GM23248 (cell line): ENCODE results near the gene DNAJC3. TPM values are rescaled to one million over a fixed set of nuclear protein-coding genes. Genes with fewer than 3 reads are reported as not detected.

Experiments
- DNase-seq: peaks from one replicate; pipeline ENCODE4 v3.0.0-alpha.2; 2015
- H2AFZ ChIP-seq: fragments of 200-600 bp; sonication (generic); 2 replicates; pipeline ENCODE4 v1.6.1; 2016; ENCODE audit warnings: antibody characterized with exemption
- H3F3A ChIP-seq: fragments of 200-600 bp; sonication (generic); 2 replicates; pipeline ENCODE4 v1.6.1; 2016; ENCODE audit warnings: mild to moderate bottlenecking, antibody characterized with exemption, mixed run types; ENCODE audit not compliant: insufficient read depth
- H3K27ac ChIP-seq: fragments of 200-600 bp; sonication (generic); 2 replicates; pipeline ENCODE4 v1.5.1; 2016; ENCODE audit warnings: mild to moderate bottlenecking
- H3K27me3 ChIP-seq: fragments of 200-600 bp; sonication (generic); replicated peaks from 2 replicates; pipeline ENCODE4 v1.6.1; 2016; ENCODE audit warnings: mild to moderate bottlenecking; ENCODE audit not compliant: insufficient read depth
- H3K36me3 ChIP-seq: fragments of 200-600 bp; sonication (generic); 2 replicates; pipeline ENCODE4 v1.6.1; 2016; ENCODE audit warnings: low read depth, mild to moderate bottlenecking
- H3K4me1 ChIP-seq: fragments of 200-600 bp; sonication (generic); 2 replicates; pipeline ENCODE4 v1.6.1; 2016; ENCODE audit warnings: mild to moderate bottlenecking; ENCODE audit not compliant: insufficient read depth
- H3K4me2 ChIP-seq: fragments of 200-600 bp; sonication (generic); one replicate; pipeline ENCODE4 v1.6.1; 2016; ENCODE audit warnings: mild to moderate bottlenecking; ENCODE audit not compliant: unreplicated experiment
- H3K4me3 ChIP-seq: fragments of 200-600 bp; sonication (generic); 2 replicates; pipeline ENCODE4 v1.5.1; 2016; ENCODE audit warnings: mild to moderate bottlenecking
- H3K79me2 ChIP-seq: fragments of 200-600 bp; sonication (generic); 2 replicates; pipeline ENCODE4 v1.6.1; 2016; ENCODE audit warnings: mild to moderate bottlenecking; ENCODE audit not compliant: insufficient read depth
- H3K9ac ChIP-seq: fragments of 200-600 bp; sonication (generic); 2 replicates; pipeline ENCODE4 v1.6.1; 2016; ENCODE audit warnings: mild to moderate bottlenecking
- H3K9me2 ChIP-seq: fragments of 200-600 bp; sonication (generic); 2 replicates; pipeline ENCODE4 v1.6.1; 2016; ENCODE audit warnings: mixed run types, mild to moderate bottlenecking, moderate library complexity; ENCODE audit not compliant: insufficient read depth
- H3K9me3 ChIP-seq: fragments of 200-600 bp; sonication (generic); one replicate; pipeline ENCODE4 v1.6.1; 2017; ENCODE audit warnings: low read depth
- H4K20me1 ChIP-seq: fragments of 200-600 bp; sonication (generic); 2 replicates; pipeline ENCODE4 v1.6.0; 2016; ENCODE audit not compliant: insufficient read depth
- EZH2 ChIP-seq: fragments of 200-600 bp; sonication (generic); IDR thresholded peaks from 2 replicates; pipeline ENCODE4 v1.6.1; 2018; ENCODE audit warnings: antibody characterized with exemption, mild to moderate bottlenecking; ENCODE audit not compliant: insufficient read depth, poor library complexity, severe bottlenecking
- EZH2phosphoT487 ChIP-seq: fragments of 200-600 bp; sonication (generic); IDR thresholded peaks from 2 replicates; pipeline ENCODE4 v1.6.1; 2018; ENCODE audit warnings: antibody characterized with exemption, moderate library complexity, mild to moderate bottlenecking, low read depth; ENCODE audit not compliant: insufficient read depth
- WGBS, 2 experiments: methylation state at CpG; one replicate each; pipeline ENCODE4 v1.1.6; 2015 to 2017; ENCODE audit warnings: low lambda C conversion rate in 2 of 2, low coverage in 1 of 2; ENCODE audit errors: missing lambda C conversion rate in 2 of 2; 5-methylcytosine and 5-hydroxymethylcytosine counted together
- in situ Hi-C: fragments of 300-500 bp; cut with MboI; formaldehyde crosslinking; loops from 2 replicates; pipeline ENCODE4 v1.15.0; 2020
- polyA plus RNA-seq: library from polyadenylated mRNA; unstranded; fragments of >200 nt; fragmentation: Nextera tagmentation; extraction: Ambion mirVana; gene quantifications from 2 replicates; pipeline ENCODE4 v1.2.1, GENCODE V29; 2016
- total RNA-seq: library from RNA; depleted of rRNA; stranded (reverse); fragments of >200 nt; shearing (Covaris generic); gene quantifications from 2 replicates; pipeline ENCODE4 v1.2.3, GENCODE V29; 2014

The DNAJC3 gene
- total and polyA plus RNA-seq, 2 experiments from 2014 or later: 39.5 to 42.4 TPM

DNA sequence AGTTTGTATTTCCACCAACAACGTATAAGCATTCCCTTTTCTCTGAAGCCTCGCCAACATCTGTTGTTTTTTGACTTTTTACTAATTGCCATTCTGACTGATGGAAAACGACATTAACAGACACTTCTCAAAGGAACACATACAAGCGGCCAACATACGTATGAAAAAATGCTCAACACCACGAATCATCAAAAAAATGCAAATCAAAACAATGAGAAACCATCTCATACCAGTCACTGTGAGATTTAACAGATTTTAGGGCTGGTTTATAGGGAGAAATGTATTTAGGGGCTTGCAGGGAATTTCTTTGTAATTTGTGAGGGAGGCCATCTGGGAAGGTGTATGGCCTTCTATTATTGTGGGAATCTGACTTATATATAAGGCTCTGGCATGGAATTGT lies 29.6 kb upstream of the DNAJC3 start:
- Histone ChIP-seq H3K4me2 (no peak overlapping the region), H3K4me1 (peaks cover 9% of the 10 kb centered on the region), H3K4me3 (no peak overlapping the region), H3K9me2 (no peaks in the 10 kb centered on the region), H2AFZ (no peak overlapping the region), H3K9me3 (no peaks in the 10 kb centered on the region), H3K36me3 (no peaks in the 10 kb centered on the region), H3K9ac (no peak overlapping the region), H4K20me1 (no peaks in the 10 kb centered on the region), H3F3A (0 out of 2 replicates have a peak, but pooled peaks cover 7% of the 10 kb centered on the region), H3K27ac (no peak overlapping the region), H3K27me3 (no peaks in the 10 kb centered on the region), H3K79me2 (peaks cover 12% of the 10 kb centered on the region)
- no peak for DNase-seq
- TF ChIP-seq EZH2phosphoT487 (no peak), EZH2 (no peak)
- in situ Hi-C loops: no loop called here
- 47 to 49% methylated on average over 6 of the region's 6 CpGs for WGBS, 2 experiments

DNA sequence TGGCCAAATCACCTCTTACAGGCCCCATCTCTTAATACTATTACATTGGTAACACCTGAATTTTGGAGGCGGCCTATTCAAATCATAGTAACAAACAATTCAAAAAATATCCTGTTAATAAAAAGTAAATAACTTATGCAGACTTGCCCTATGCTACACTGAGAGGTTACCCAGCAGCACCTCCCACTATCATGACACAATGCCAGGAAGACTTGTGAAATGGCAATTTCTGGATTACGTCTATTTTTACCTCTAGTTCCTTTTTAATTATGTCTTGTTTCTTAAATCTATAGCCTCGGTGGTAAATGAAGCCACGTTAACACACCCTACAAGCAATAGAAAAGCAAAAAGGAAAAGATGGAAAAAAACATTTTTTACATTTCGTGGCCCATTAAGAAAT lies 26.2 kb upstream of the DNAJC3 start:
- no peaks in the 10 kb centered on the region for H4K20me1 ChIP-seq
- no peaks in the 10 kb centered on the region for H3K27me3 ChIP-seq
- no peaks in the 10 kb centered on the region for H3F3A ChIP-seq
- H3K36me3 ChIP-seq: no peaks in the 10 kb centered on the region
- 77 to 83% methylated on average over 5 of the region's 5 CpGs for WGBS, 2 experiments
- no peak overlapping the region for H3K4me3 ChIP-seq
- no peaks in the 10 kb centered on the region for H3K9me2 ChIP-seq
- DNase-seq: no peak
- no peak overlapping the region for H3K9ac ChIP-seq
- H3K27ac ChIP-seq: no peak overlapping the region
- no peaks in the 10 kb centered on the region for H3K4me1 ChIP-seq
- no peaks in the 10 kb centered on the region for H3K79me2 ChIP-seq
- in situ Hi-C loops: no loop called here
- TF ChIP-seq EZH2phosphoT487 (no peak), EZH2 (no peak)
- no peak overlapping the region for H2AFZ ChIP-seq
- no peaks in the 10 kb centered on the region for H3K9me3 ChIP-seq
- no peak overlapping the region for H3K4me2 ChIP-seq

DNA sequence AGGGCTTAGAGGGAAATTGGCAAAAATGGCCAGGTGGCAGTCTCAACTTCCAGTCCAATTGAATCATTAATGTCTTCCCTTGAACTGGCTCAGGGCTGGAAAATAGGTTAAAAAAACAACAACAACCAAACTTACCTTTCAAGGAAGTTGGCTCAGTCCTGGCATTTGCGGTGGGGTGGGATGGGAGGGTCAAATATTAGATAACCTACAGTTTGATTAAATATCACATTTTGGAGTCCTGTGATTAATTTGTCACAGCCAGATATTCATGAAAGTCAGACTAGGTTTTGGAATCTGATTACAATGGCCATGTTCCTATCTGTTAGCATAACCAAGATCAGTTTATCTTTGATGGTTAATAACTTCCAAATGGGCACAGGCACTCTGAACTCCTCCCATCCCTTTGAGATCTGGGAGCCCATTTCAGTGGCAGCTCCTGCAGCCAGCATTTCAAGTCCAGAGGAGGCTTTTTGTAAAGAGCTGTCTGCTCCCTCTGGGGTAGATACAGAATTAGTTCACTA lies 24.6 kb upstream of the DNAJC3 start:
- Histone ChIP-seq H3K36me3 (no peaks in the 10 kb centered on the region), H3K4me1 (no peaks in the 10 kb centered on the region), H4K20me1 (no peaks in the 10 kb centered on the region), H3F3A (no peaks in the 10 kb centered on the region), H3K79me2 (no peaks in the 10 kb centered on the region), H3K4me2 (no peak overlapping the region), H2AFZ (0 out of 2 replicates have a peak overlapping the region, but pooled peaks have one; percentile 24), H3K9ac (no peak overlapping the region), H3K27me3 (no peaks in the 10 kb centered on the region), H3K27ac (no peak overlapping the region), H3K9me2 (no peaks in the 10 kb centered on the region), H3K4me3 (no peak overlapping the region), H3K9me3 (no peaks in the 10 kb centered on the region)
- WGBS, 2 experiments: 7 to 20% methylated on average over 1 of the region's 1 CpG
- DNase-seq: no peak
- TF ChIP-seq EZH2 (no peak), EZH2phosphoT487 (no peak)
- in situ Hi-C loops: no loop called here

DNA sequence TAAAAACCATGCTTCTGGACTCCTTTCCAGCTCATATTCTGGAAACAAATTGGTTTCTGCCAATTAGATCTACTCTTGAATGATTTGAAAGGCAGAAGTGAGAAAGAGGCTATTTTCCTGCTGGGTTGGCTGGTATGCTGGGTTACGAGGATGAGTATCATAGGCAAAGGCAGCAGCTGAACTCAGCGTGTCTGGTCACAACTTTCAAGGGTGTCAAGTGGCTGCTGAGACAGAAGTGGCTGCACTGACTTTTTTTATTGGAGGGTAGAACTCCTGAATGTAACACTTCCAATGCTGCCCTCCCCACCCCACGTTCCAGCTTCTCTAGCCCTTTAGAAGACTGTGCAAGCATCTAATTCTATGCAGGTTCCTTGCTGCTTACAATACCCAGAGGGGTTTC lies 24.1 kb upstream of the DNAJC3 start:
- WGBS, 2 experiments: 21 to 24% methylated on average over 3 of the region's 3 CpGs
- H3K36me3 ChIP-seq: no peaks in the 10 kb centered on the region
- no peak overlapping the region for H3K27ac ChIP-seq
- no peaks in the 10 kb centered on the region for H3F3A ChIP-seq
- no peak overlapping the region for H3K4me2 ChIP-seq
- no peaks in the 10 kb centered on the region for H3K27me3 ChIP-seq
- H4K20me1 ChIP-seq: no peaks in the 10 kb centered on the region
- DNase-seq: no peak
- H3K9me3 ChIP-seq: no peaks in the 10 kb centered on the region
- no peak for TF ChIP-seq EZH2
- no peak for TF ChIP-seq EZH2phosphoT487
- H3K9me2 ChIP-seq: no peaks in the 10 kb centered on the region
- in situ Hi-C loops: no loop called here
- no peaks in the 10 kb centered on the region for H3K4me1 ChIP-seq
- no peaks in the 10 kb centered on the region for H3K79me2 ChIP-seq
- 0 out of 2 replicates have a peak overlapping the region, but pooled peaks have one; percentile 24 for H2AFZ ChIP-seq
- H3K4me3 ChIP-seq: no peak overlapping the region
- no peak overlapping the region for H3K9ac ChIP-seq
